BLaER1 (cell line): ENCODE measurements around the gene RAB11A.

Source experiments
- H3K27ac ChIP-seq: shearing (Covaris generic); formaldehyde crosslinking; 2 replicates; pipeline ENCODE4 v1.8.1; 2022
- H3K27me3 ChIP-seq: shearing (Covaris generic); formaldehyde crosslinking; 2 replicates; pipeline ENCODE4 v1.8.1; 2022
- H3K36me3 ChIP-seq: shearing (Covaris generic); formaldehyde crosslinking; 2 replicates; pipeline ENCODE4 v1.8.1; 2022
- H3K4me1 ChIP-seq: shearing (Covaris generic); formaldehyde crosslinking; 2 replicates; pipeline ENCODE4 v1.8.1; 2022
- H3K4me2 ChIP-seq: shearing (Covaris generic); formaldehyde crosslinking; 2 replicates; pipeline ENCODE4 v1.8.1; 2022
- H3K4me3 ChIP-seq: shearing (Covaris generic); formaldehyde crosslinking; 2 replicates; pipeline ENCODE4 v1.8.1; 2022
- H3K9ac ChIP-seq: shearing (Covaris generic); formaldehyde crosslinking; 2 replicates; pipeline ENCODE4 v1.8.1; 2022
- H3K9me3 ChIP-seq: shearing (Covaris generic); formaldehyde crosslinking; 2 replicates; pipeline ENCODE4 v1.8.1; 2022
- H4K20me1 ChIP-seq: shearing (Covaris generic); formaldehyde crosslinking; 2 replicates; pipeline ENCODE4 v1.8.1; 2022
- Cebpa-rat ChIP-seq: shearing (Covaris generic); IDR thresholded peaks from 2 replicates; pipeline ENCODE4 v1.8.1; 2022

RAB11A gene

GRCh38 chr15:65832549-65833364 lies 36.5 kb upstream of the RAB11A start:
- Histone ChIP-seq H3K27me3 (no peaks in the 10 kb centered on the region), H3K36me3 (no peaks in the 10 kb centered on the region), H3K9ac (peak overlapping the region; percentile 55; the same call in 1 of the 2 replicates), H3K4me2 (peak overlapping the region; percentile 81), H3K4me3 (peak overlapping the region; percentile 6; the same call in 1 of the 2 replicates), H4K20me1 (peaks cover 17% of the 10 kb centered on the region), H3K9me3 (no peaks in the 10 kb centered on the region), H3K4me1 (peaks cover 73% of the 10 kb centered on the region), H3K27ac (peak overlapping the region; percentile 54)
- no peak for TF ChIP-seq Cebpa-rat

GRCh38 chr15:65833501-65834205 lies 35.6 kb upstream of the RAB11A start:
- peaks cover 17% of the 10 kb centered on the region for H4K20me1 ChIP-seq
- TF ChIP-seq Cebpa-rat = no peak
- no peaks in the 10 kb centered on the region for H3K36me3 ChIP-seq
- no peaks in the 10 kb centered on the region for H3K27me3 ChIP-seq
- H3K9me3 ChIP-seq = no peaks in the 10 kb centered on the region
- no peak overlapping the region for H3K9ac ChIP-seq
- no peak overlapping the region for H3K4me3 ChIP-seq
- peaks cover 76% of the 10 kb centered on the region for H3K4me1 ChIP-seq
- peak overlapping the region; percentile 81 for H3K4me2 ChIP-seq
- H3K27ac ChIP-seq = peak overlapping the region; percentile 54

GRCh38 chr15:65834603-65835282 lies 34.5 kb upstream of the RAB11A start:
- no peak for TF ChIP-seq Cebpa-rat
- H3K27ac ChIP-seq = no peak overlapping the region
- H3K9ac ChIP-seq = no peak overlapping the region
- peaks cover 17% of the 10 kb centered on the region for H4K20me1 ChIP-seq
- no peaks in the 10 kb centered on the region for H3K36me3 ChIP-seq
- no peaks in the 10 kb centered on the region for H3K27me3 ChIP-seq
- H3K9me3 ChIP-seq = no peaks in the 10 kb centered on the region
- H3K4me2 ChIP-seq = peak overlapping the region; percentile 81
- peaks cover 73% of the 10 kb centered on the region for H3K4me1 ChIP-seq
- no peak overlapping the region for H3K4me3 ChIP-seq

GRCh38 chr15:65835447-65835846 lies 33.8 kb upstream of the RAB11A start:
- Histone ChIP-seq H4K20me1 (peaks cover 17% of the 10 kb centered on the region), H3K4me3 (no peak overlapping the region), H3K27ac (no peak overlapping the region), H3K9me3 (no peaks in the 10 kb centered on the region), H3K27me3 (no peaks in the 10 kb centered on the region), H3K9ac (no peak overlapping the region), H3K4me2 (peak overlapping the region; percentile 18; the same call in 1 of the 2 replicates), H3K36me3 (no peaks in the 10 kb centered on the region), H3K4me1 (peaks cover 69% of the 10 kb centered on the region)
- no peak for TF ChIP-seq Cebpa-rat

- H3K9ac ChIP-seq = no peak overlapping the region
- no peak for TF ChIP-seq Cebpa-rat
- peaks cover 65% of the 10 kb centered on the region for H3K4me1 ChIP-seq
- peaks cover 17% of the 10 kb centered on the region for H4K20me1 ChIP-seq
- H3K4me2 ChIP-seq = no peak overlapping the region
- H3K27ac ChIP-seq = no peak overlapping the region
- H3K9me3 ChIP-seq = no peaks in the 10 kb centered on the region
- no peaks in the 10 kb centered on the region for H3K36me3 ChIP-seq
- H3K27me3 ChIP-seq = no peaks in the 10 kb centered on the region
- H3K4me3 ChIP-seq = no peak overlapping the region
Measured at GRCh38 chr15:65836665-65837064, 32.6 kb upstream of the RAB11A start.

- H3K4me2 ChIP-seq = 0 out of 2 replicates have a peak overlapping the region, but pooled peaks have one; percentile 32
- no peaks in the 10 kb centered on the region for H3K36me3 ChIP-seq
- no peak overlapping the region for H3K9ac ChIP-seq
- no peak overlapping the region for H3K4me3 ChIP-seq
- H3K4me1 ChIP-seq = peaks cover 56% of the 10 kb centered on the region
- no peaks in the 10 kb centered on the region for H3K9me3 ChIP-seq
- no peaks in the 10 kb centered on the region for H3K27me3 ChIP-seq
- H4K20me1 ChIP-seq = peaks cover 13% of the 10 kb centered on the region
- no peak for TF ChIP-seq Cebpa-rat
- no peak overlapping the region for H3K27ac ChIP-seq
Measured at GRCh38 chr15:65837301-65838294, 31.7 kb upstream of the RAB11A start.

- H3K4me1 ChIP-seq = peaks cover 37% of the 10 kb centered on the region
- H3K9me3 ChIP-seq = no peaks in the 10 kb centered on the region
- H4K20me1 ChIP-seq = no peaks in the 10 kb centered on the region
- H3K4me2 ChIP-seq = no peak overlapping the region
- H3K4me3 ChIP-seq = no peak overlapping the region
- H3K27ac ChIP-seq = no peak overlapping the region
- H3K27me3 ChIP-seq = no peaks in the 10 kb centered on the region
- H3K36me3 ChIP-seq = no peaks in the 10 kb centered on the region
- no peak overlapping the region for H3K9ac ChIP-seq
- no peak for TF ChIP-seq Cebpa-rat
Measured at GRCh38 chr15:65839354-65839901, 29.9 kb upstream of the RAB11A start.

GRCh38 chr15:65839985-65840384 lies 29.3 kb upstream of the RAB11A start:
- no peaks in the 10 kb centered on the region for H3K9me3 ChIP-seq
- no peaks in the 10 kb centered on the region for H4K20me1 ChIP-seq
- no peak overlapping the region for H3K4me2 ChIP-seq

More at GRCh38 chr15:65839985-65840384, 29.3 kb upstream of the RAB11A start:
- no peak overlapping the region for H3K9ac ChIP-seq
- no peak overlapping the region for H3K4me3 ChIP-seq
- no peak overlapping the region for H3K27ac ChIP-seq
- H3K4me1 ChIP-seq = peaks cover 32% of the 10 kb centered on the region
- H3K27me3 ChIP-seq = no peaks in the 10 kb centered on the region
- no peak for TF ChIP-seq Cebpa-rat
- no peaks in the 10 kb centered on the region for H3K36me3 ChIP-seq
